PC-3 (cell line): ENCODE measurements around the gene KCTD10. TPM values are rescaled to one million over a fixed set of nuclear protein-coding genes. Genes with fewer than 3 reads are reported as not detected.

ENCODE experiments used
- total RNA-seq: library from RNA; depleted of rRNA; stranded (reverse); fragments of >200 nt; gene quantifications from 2 replicates; pipeline ENCODE4 v1.2.3, GENCODE V29; 2014; rRNA removed

The KCTD10 gene
- total RNA-seq, 1 experiment from 2014 or later: 42.3 TPM

Other genes starting within 250 kb of the KCTD10 start
- not detected in 2 replicates for gene FOXN4, start 168.0 kb downstream of the KCTD10 start, total RNA-seq
- not detected in 2 replicates for gene MYO1H, start 129.4 kb downstream of the KCTD10 start, total RNA-seq
- 25.7 and 35.6 TPM in 2 replicates for gene UBE3B, start 334 bp upstream of the KCTD10 start, total RNA-seq
- 83.0 and 83.5 TPM in 2 replicates for gene MMAB, start 96.2 kb upstream of the KCTD10 start, total RNA-seq
- gene MVK, start 96.5 kb upstream of the KCTD10 start, total RNA-seq: 47.8 and 52.2 TPM in 2 replicates
- 11.7 and 15.3 TPM in 2 replicates for gene FAM222A, start 236.5 kb upstream of the KCTD10 start, total RNA-seq